ENCODE data around the gene SPARC.
"Not testable (repeated sequence)": the region's sequence is repeated elsewhere in the genome, so short reads cannot be mapped to it uniquely, and the experiment has no call there.

Gene SPARC

DNA sequence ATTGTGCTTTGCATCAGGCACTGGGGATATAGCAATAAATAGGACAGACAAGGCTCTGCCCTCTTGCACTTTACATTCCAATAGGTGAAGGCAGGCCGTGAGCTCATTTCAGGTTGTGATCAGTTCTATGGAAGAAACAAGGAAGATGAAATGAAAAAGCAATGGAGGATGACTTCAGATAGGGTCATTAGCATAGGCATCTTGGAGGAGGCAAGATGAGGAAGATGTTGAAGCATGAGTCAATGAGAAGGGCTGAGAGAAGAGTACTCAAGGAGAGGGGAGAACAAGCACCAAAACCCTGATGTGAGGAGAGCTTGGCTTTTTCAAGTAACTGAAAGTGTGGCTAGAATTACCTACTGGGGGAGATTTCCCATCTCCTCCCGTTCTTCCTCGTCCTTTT is 5.0 kb upstream of the SPARC start:
- ATAC-seq (ENCODE audit: low read depth) (no peak), DNase-seq (ENCODE audit: low spot score) (no peak)
- no peak overlapping the region for H3K27ac ChIP-seq (ENCODE audit: poor library complexity, severe bottlenecking)
- TF ChIP-seq, protein P1, sequence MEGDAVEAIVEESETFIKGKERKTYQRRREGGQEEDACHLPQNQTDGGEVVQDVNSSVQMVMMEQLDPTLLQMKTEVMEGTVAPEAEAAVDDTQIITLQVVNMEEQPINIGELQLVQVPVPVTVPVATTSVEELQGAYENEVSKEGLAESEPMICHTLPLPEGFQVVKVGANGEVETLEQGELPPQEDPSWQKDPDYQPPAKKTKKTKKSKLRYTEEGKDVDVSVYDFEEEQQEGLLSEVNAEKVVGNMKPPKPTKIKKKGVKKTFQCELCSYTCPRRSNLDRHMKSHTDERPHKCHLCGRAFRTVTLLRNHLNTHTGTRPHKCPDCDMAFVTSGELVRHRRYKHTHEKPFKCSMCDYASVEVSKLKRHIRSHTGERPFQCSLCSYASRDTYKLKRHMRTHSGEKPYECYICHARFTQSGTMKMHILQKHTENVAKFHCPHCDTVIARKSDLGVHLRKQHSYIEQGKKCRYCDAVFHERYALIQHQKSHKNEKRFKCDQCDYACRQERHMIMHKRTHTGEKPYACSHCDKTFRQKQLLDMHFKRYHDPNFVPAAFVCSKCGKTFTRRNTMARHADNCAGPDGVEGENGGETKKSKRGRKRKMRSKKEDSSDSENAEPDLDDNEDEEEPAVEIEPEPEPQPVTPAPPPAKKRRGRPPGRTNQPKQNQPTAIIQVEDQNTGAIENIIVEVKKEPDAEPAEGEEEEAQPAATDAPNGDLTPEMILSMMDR (IDR thresholded peaks at IDR 0.05; ENCODE audit: poor library complexity, severe bottlenecking) = no peak
- peaks cover 3% of the 10 kb centered on the region for H3K4me1 ChIP-seq (ENCODE audit: insufficient read depth, poor library complexity, severe bottlenecking)
- H3K36me3 ChIP-seq (ENCODE audit: low read depth) = no peaks in the 10 kb centered on the region
- H3K9me3 ChIP-seq (ENCODE audit: severe bottlenecking) = no peaks in the 10 kb centered on the region
- no peaks in the 10 kb centered on the region for H3K27me3 ChIP-seq (ENCODE audit: insufficient read depth, poor library complexity, severe bottlenecking)
- no peak overlapping the region for H3K4me3 ChIP-seq (ENCODE audit: severe bottlenecking)

DNA sequence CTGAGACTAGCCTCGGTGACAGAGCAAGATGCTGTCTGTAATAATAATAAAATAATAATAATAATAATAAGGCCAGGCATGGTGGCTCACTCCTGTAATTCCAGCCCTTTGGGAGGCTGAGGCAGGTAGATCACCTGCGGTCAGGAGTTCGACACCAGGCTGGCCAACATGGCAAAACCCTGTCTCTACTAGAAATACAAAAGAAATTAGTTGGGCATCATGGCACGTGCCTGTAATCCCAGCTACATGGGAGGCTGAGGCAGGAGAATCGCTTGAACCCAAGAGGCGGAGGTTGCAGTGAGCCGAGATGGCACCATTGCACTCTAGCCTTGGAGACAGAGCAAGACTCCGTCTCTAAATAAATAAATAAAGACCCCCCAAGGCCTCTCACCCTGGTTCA is 2.9 kb upstream of the SPARC start:
- H3K4me1 ChIP-seq (ENCODE audit: insufficient read depth, poor library complexity, severe bottlenecking); H3K9me3 ChIP-seq (ENCODE audit: severe bottlenecking); H3K27me3 ChIP-seq (ENCODE audit: insufficient read depth, poor library complexity, severe bottlenecking); H3K27ac ChIP-seq (ENCODE audit: poor library complexity, severe bottlenecking); ATAC-seq (ENCODE audit: low read depth); DNase-seq (ENCODE audit: low spot score); H3K4me3 ChIP-seq (ENCODE audit: severe bottlenecking); H3K36me3 ChIP-seq (ENCODE audit: low read depth): not testable (repeated sequence)

DNA sequence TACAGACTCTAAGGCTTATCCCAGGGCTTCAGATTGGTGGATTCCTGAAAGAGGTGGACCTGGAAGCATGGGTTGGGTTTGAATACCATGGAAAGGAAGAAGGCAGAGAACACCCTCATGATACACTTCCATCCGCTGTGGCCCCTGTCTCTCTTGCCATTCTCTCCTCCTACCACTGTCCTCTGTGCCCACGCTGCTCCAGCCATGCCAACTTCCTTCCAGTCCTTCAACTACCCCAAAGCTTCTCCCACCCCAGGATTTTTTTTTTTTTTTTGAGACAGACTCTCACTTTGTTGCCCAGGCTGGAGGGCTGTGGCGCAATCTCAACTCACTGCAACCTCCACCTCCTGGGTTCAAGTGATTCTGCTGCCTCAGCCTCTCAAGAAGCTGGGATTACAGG is 1.7 kb upstream of the SPARC start:
- H3K27me3 ChIP-seq (ENCODE audit: insufficient read depth, poor library complexity, severe bottlenecking) = no peaks in the 10 kb centered on the region
- H3K27ac ChIP-seq (ENCODE audit: poor library complexity, severe bottlenecking) = no peak overlapping the region
- no peaks in the 10 kb centered on the region for H3K9me3 ChIP-seq (ENCODE audit: severe bottlenecking)
- H3K4me1 ChIP-seq (ENCODE audit: insufficient read depth, poor library complexity, severe bottlenecking) = peaks cover 16% of the 10 kb centered on the region
- DNase-seq (ENCODE audit: low spot score) (no peak), ATAC-seq (ENCODE audit: low read depth) (no peak)
- TF ChIP-seq, protein P1 (IDR thresholded peaks at IDR 0.05; ENCODE audit: poor library complexity, severe bottlenecking) = no peak
- no peak overlapping the region for H3K4me3 ChIP-seq (ENCODE audit: severe bottlenecking)
- peaks cover 7% of the 10 kb centered on the region for H3K36me3 ChIP-seq (ENCODE audit: low read depth)

DNA sequence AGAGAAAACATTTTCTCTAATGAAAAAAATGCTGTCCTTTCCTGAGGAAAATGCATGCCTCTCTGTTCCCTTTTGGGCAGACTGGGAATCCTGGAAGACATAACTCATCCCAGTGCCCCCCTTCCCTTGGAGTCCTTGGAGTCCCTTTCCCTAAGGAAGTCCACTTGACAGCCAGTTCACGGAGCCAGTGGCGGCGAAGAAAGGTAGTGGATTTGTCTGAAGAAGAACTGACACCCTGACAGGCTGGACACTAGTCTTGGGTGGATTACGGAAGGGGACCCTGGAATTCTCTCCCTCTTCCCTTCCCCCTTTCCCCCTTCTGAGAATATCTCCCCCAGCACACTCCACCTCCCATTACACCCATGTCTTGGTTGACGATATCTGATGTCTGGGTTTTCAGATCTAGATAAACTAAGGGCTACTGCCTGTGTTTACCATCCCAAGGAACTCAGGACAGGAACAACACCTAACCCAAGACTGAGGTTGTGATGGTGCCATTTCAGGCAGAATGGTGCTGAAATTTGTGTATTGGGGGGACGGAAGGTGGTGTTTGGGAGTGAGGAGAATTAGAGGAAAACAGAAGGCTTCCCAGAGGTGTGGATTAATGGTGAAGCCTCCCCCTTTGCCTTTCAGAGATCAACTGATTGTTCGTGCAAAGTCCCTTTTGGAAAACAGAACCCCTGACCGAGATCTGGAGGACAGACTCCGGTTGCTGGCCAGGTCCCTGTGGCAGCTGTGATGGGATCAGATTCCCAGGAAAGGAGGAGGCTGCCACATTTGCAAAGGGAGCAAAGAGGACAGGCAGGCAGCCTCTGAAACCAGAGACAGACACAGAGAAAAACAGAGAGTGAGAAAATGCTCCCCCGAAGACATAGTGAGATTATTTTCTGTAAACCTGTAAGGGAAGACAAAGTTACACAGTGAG is 704 bp downstream of the SPARC start:
- H3K27me3 ChIP-seq (ENCODE audit: insufficient read depth, poor library complexity, severe bottlenecking) = no peaks in the 10 kb centered on the region
- TF ChIP-seq, protein P1 (IDR thresholded peaks at IDR 0.05; ENCODE audit: poor library complexity, severe bottlenecking) = no peak
- ATAC-seq (ENCODE audit: low read depth) (peak; percentile 7), DNase-seq (ENCODE audit: low spot score) (no peak)
- H3K4me3 ChIP-seq (ENCODE audit: severe bottlenecking) = peak overlapping the region; percentile 52
- H3K36me3 ChIP-seq (ENCODE audit: low read depth) = peaks cover 22% of the 10 kb centered on the region
- H3K4me1 ChIP-seq (ENCODE audit: insufficient read depth, poor library complexity, severe bottlenecking) = peaks cover 24% of the 10 kb centered on the region
- H3K27ac ChIP-seq (ENCODE audit: poor library complexity, severe bottlenecking) = peak overlapping the region; percentile 78
- H3K9me3 ChIP-seq (ENCODE audit: severe bottlenecking) = no peaks in the 10 kb centered on the region

DNA sequence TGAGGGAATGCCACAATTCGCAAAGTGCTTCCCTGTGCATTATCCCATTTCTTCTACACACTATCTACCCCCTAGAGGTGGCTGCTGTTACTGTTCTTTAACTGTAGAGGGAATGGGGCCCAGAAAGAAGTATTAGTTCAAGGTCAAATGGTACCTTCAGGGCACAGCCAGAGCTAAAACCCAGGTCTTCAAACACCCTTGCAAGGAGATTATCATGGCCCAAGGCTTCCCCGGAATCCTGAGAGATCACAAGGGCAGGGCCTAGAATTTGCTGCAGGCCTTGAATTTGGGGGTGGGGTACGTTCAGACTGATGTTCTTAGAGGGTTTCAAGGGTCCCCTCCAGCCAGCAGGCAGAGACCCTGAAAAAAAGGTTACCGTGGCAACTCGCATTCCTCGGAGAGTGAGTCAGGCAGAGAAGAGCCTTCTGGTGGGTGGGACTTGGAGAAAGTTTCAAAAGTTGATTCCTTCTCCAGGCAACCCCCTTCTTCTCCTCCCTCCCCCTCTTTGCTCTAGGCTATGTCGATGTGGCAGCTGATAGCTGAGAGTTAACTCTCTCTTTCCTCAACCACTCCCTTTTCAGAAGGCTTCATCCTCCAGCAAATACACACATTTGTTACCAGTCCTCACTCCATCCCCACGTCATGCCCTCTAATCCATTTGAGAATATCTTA is 1.9 kb downstream of the SPARC start:
- TF ChIP-seq, protein P1 (IDR thresholded peaks at IDR 0.05; ENCODE audit: poor library complexity, severe bottlenecking) = peak; percentile 42
- peak; percentile 66 for ATAC-seq (ENCODE audit: low read depth)
- Histone ChIP-seq H3K4me3 (ENCODE audit: severe bottlenecking) (peak overlapping the region; percentile 52), H3K4me1 (ENCODE audit: insufficient read depth, poor library complexity, severe bottlenecking) (peaks cover 24% of the 10 kb centered on the region), H3K27ac (ENCODE audit: poor library complexity, severe bottlenecking) (peak overlapping the region; percentile 78), H3K9me3 (ENCODE audit: severe bottlenecking) (no peaks in the 10 kb centered on the region), H3K36me3 (ENCODE audit: low read depth) (peaks cover 31% of the 10 kb centered on the region), H3K27me3 (ENCODE audit: insufficient read depth, poor library complexity, severe bottlenecking) (no peaks in the 10 kb centered on the region)
- DNase-seq (ENCODE audit: low spot score) = no peak

Measured in RWPE2 (cell line).